ENCODE results near the gene SSR4. TPM values are rescaled to one million over a fixed set of nuclear protein-coding genes. Genes with fewer than 3 reads are reported as not detected.

The SSR4 gene
- polyA plus RNA-seq, 4 donors, result 141 to 189 (median 155) TPM

GRCh38 chrX:153780678-153781427, 13.6 kb upstream of the SSR4 start, which contains the start of gene SRPK3:
Gene SRPK3, plus strand, starts transcription at chrX:153781041. Its CDS starts 46 bp downstream, at chrX:153781087.
- DNase-seq (ENCODE audit: low read depth in 4 of 4, low spot score in 3 of 4), result no peak

- DNase-seq (ENCODE audit: low read depth in 4 of 4, low spot score in 3 of 4), result no peak
Observed at GRCh38 chrX:153781428-153782047, 12.9 kb upstream of the SSR4 start.

- DNase-seq (ENCODE audit: low read depth in 4 of 4, low spot score in 3 of 4), result no peak
Observed at GRCh38 chrX:153782313-153782712, 12.2 kb upstream of the SSR4 start.

GRCh38 chrX:153782871-153783270, 11.6 kb upstream of the SSR4 start:
- no peak for DNase-seq (ENCODE audit: low read depth in 4 of 4, low spot score in 3 of 4)

- DNase-seq (ENCODE audit: low read depth in 4 of 4, low spot score in 3 of 4), result no peak
Observed at GRCh38 chrX:153783378-153784013, 11.0 kb upstream of the SSR4 start.

GRCh38 chrX:153784325-153784967, 10.0 kb upstream of the SSR4 start:
- no peak for DNase-seq (ENCODE audit: low read depth in 4 of 4, low spot score in 3 of 4)

GRCh38 chrX:153786669-153787068, 7.8 kb upstream of the SSR4 start:
- no peak for DNase-seq (ENCODE audit: low read depth in 4 of 4, low spot score in 3 of 4)

- no peak for DNase-seq (ENCODE audit: low read depth in 4 of 4, low spot score in 3 of 4)
Observed at GRCh38 chrX:153789654-153790053, 4.8 kb upstream of the SSR4 start.

GRCh38 chrX:153791104-153791852, 3.2 kb upstream of the SSR4 start:
- DNase-seq (ENCODE audit: low read depth in 4 of 4, low spot score in 3 of 4), result no peak

- DNase-seq (ENCODE audit: low read depth in 4 of 4, low spot score in 3 of 4), result no peak
Observed at GRCh38 chrX:153792368-153792767, 2.1 kb upstream of the SSR4 start.

- no peak for DNase-seq (ENCODE audit: low read depth in 4 of 4, low spot score in 3 of 4)
Observed at GRCh38 chrX:153793291-153793690, 1.2 kb upstream of the SSR4 start.

GRCh38 chrX:153794897-153795816, 689 bp downstream of the SSR4 start:
- DNase-seq (ENCODE audit: low read depth in 4 of 4, low spot score in 3 of 4), result no peak

GRCh38 chrX:153797415-153798015, 3.0 kb downstream of the SSR4 start:
- DNase-seq (ENCODE audit: low read depth in 4 of 4, low spot score in 3 of 4), result no peak

- DNase-seq (ENCODE audit: low read depth in 4 of 4, low spot score in 3 of 4), result no peak
Observed at GRCh38 chrX:153799326-153799725, 4.9 kb downstream of the SSR4 start.

GRCh38 chrX:153800177-153800722, 5.8 kb downstream of the SSR4 start:
- DNase-seq (ENCODE audit: low read depth in 4 of 4, low spot score in 3 of 4), result no peak

- DNase-seq (ENCODE audit: low read depth in 4 of 4, low spot score in 3 of 4), result no peak
Observed at GRCh38 chrX:153800746-153801145, 6.3 kb downstream of the SSR4 start.

- DNase-seq (ENCODE audit: low read depth in 4 of 4, low spot score in 3 of 4), result no peak
Observed at GRCh38 chrX:153801669-153802068, 7.2 kb downstream of the SSR4 start.

- DNase-seq (ENCODE audit: low read depth in 4 of 4, low spot score in 3 of 4), result no peak
Observed at GRCh38 chrX:153802513-153803045, 8.1 kb downstream of the SSR4 start.

Data from right renal pelvis (tissue), 4 donors.